ENCODE results near the gene CENPP.

The CENPP gene

DNA sequence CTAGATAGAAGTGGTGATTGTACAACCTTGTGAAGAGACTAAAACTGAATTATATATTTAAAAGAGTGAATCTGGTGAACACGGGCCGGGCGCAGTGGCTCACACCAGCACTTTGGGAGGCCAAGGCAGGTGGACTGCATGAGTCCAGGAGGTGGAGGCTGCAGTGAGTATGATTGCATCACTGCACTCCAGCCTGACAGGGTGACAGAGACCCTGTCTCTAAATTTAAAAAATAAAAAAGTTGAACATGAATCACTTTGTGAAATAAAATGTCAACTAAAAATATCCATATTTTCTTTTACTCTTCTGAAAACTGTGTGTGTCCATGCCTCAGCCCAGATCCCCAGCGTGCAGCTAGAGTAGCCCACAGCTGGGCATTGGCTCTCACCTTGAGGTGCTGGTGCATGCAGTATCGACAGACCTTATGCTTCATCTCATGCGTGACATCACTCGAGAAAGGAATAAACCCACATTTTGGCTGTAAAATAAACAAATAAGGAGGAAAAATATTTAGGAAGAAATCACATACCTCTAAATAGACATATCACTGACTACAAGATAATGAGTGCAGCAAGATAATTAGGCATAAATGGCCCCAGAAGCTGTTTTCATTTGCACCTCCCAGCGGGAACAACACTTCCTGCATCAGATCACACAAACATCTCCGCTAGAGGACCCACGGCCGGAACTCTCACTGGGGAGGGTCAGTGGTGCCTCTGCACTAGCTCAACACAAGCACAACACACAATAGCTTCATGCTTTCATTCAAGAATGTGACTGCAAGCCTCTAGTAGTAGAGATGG is 322.1 kb downstream of the CENPP start:
- peaks cover 44% of the 10 kb centered on the region for H3K36me3 Mint-ChIP-seq
- peaks cover 8% of the 10 kb centered on the region for H3K9me3 Mint-ChIP-seq
- H3K27me3 Mint-ChIP-seq: no peaks in the 10 kb centered on the region
- H3K27ac Mint-ChIP-seq: no peak overlapping the region
- no peaks in the 10 kb centered on the region for H3K4me1 Mint-ChIP-seq
- no peak overlapping the region for H3K4me3 Mint-ChIP-seq

DNA sequence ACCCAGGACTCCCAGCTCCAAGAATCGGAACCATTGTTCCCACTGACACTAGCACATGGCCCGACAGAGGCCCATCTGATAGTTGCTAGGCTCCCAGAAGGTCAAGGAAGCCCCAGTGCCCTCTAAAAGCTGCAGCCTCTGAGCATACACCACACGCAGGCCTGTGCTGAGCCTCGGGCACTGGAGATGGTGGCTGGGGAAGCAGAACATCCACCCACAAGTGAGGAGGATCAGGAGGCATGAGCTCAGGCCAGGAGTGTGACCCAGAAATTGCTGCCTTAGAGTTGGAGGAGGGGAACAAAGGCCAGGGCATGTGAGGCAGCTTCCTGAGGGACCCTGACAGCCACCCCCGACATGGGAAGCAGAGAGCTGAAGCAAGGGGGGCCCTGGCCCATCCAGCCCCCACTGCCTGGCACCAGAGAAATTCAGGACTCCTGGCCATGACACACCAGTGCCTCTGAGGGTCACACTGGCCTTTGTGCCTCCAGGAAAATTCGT is 322.8 kb downstream of the CENPP start:
- H3K27ac Mint-ChIP-seq: no peak overlapping the region
- no peaks in the 10 kb centered on the region for H3K27me3 Mint-ChIP-seq
- H3K4me3 Mint-ChIP-seq: no peak overlapping the region
- peaks cover 44% of the 10 kb centered on the region for H3K36me3 Mint-ChIP-seq
- H3K4me1 Mint-ChIP-seq: no peaks in the 10 kb centered on the region
- H3K9me3 Mint-ChIP-seq: peaks cover 8% of the 10 kb centered on the region

DNA sequence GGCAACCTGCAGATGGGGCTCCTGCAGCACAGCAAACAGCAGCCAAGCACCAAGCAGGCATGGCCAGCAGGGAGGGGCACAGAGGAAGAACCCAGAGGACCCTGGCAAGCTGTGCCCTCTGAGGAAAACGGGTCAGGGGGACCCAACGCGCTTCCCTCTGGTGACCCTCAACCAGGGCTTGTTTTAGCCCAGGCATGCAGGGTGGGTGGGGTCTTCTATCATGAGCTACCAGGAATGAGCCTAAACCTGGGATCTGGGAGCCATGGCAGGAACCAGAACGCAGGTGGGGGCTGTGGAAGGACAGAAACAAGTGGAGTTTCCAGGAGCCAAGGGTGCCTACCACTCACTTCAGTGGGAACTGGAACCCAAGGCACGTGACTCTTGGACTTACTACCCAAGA is 323.3 kb downstream of the CENPP start:
- no peak overlapping the region for H3K27ac Mint-ChIP-seq
- no peak overlapping the region for H3K4me3 Mint-ChIP-seq
- no peaks in the 10 kb centered on the region for H3K4me1 Mint-ChIP-seq
- peaks cover 8% of the 10 kb centered on the region for H3K9me3 Mint-ChIP-seq
- peaks cover 41% of the 10 kb centered on the region for H3K36me3 Mint-ChIP-seq
- H3K27me3 Mint-ChIP-seq: no peaks in the 10 kb centered on the region

DNA sequence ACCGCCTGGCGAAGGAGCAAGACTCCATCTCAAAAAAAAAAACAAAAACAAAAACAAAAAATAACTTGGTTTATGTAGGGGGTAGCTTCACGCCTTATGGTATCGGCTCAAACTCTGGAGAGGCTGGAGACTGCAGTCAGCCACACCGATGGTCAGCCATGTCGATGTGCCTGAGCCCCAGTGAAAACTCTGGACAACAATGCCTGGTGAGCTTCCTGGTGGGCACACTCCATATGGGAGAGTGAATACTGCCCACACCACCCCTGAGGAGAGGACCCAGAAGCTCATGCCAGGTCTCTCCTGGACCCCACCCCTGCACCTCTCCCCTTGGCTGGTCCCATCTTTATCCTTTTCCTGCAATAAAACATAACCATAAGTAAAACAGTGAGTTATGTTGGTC is 324.5 kb downstream of the CENPP start:
- H3K27ac Mint-ChIP-seq: no peak overlapping the region
- no peaks in the 10 kb centered on the region for H3K27me3 Mint-ChIP-seq
- H3K9me3 Mint-ChIP-seq: peaks cover 8% of the 10 kb centered on the region
- no peaks in the 10 kb centered on the region for H3K4me1 Mint-ChIP-seq
- H3K4me3 Mint-ChIP-seq: no peak overlapping the region
- H3K36me3 Mint-ChIP-seq: peaks cover 31% of the 10 kb centered on the region

DNA sequence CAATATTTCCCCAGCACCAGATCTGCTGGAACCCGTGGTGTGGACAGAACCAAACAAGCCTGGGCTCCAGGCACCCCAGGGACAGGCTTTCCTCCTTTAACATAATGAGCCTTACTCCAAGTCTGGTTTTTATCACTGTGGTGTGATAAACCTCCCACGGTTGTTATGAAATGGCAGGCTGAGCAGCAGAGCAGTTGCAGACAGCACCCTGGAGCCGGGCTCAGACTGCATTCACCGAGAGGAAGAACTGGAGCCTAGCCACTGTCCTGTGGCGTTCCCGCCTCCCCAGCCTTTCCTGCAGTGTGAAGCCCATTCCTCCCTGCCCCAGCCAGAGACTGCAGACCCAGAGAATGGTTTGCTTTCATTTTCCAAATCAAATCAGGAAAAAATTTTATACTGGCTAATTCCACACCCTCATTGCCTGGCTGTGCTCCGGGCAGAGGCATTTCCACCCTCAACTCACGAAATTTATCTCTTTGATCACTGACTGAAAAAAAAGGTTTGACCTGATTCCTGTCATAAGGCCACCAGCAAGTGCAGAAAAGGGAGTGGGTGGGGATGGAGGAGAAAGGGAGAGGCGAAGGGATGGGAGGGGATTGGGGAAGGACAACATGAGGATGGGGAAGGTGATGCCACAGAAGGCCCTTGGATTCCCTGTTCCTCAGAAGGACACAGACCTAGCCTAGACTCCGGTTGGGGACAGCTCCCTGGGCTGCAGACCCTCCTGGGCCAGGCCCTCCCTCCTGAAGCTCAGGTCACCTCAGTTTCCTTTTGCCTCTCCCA is 325.3 kb downstream of the CENPP start:
- H3K36me3 Mint-ChIP-seq: peaks cover 26% of the 10 kb centered on the region
- H3K4me1 Mint-ChIP-seq: no peaks in the 10 kb centered on the region
- peaks cover 3% of the 10 kb centered on the region for H3K9me3 Mint-ChIP-seq
- no peaks in the 10 kb centered on the region for H3K27me3 Mint-ChIP-seq
- no peak overlapping the region for H3K27ac Mint-ChIP-seq
- H3K4me3 Mint-ChIP-seq: no peak overlapping the region

DNA sequence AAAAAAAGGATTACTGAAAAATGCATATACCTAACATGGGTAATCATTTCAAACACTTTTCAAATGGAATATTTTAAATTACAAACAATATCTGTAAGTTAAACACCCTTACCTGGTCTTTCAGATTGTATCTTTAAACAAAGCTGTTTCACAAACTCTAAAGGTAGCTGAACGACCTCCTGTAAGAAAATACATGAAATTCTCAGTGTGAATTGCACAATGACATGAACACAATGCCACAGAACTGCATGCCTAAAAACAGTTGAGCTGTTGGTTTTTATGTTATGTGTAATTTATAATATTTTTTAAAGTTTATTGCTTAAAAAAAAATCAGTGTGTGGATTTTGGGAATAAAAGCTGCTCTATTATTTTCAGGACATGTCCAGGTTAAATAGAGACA is 326.7 kb downstream of the CENPP start:
- Mint-ChIP-seq H3K9me3 (no peaks in the 10 kb centered on the region), H3K27ac (no peak overlapping the region), H3K27me3 (no peaks in the 10 kb centered on the region), H3K4me1 (no peaks in the 10 kb centered on the region), H3K4me3 (no peak overlapping the region), H3K36me3 (peaks cover 15% of the 10 kb centered on the region)

DNA sequence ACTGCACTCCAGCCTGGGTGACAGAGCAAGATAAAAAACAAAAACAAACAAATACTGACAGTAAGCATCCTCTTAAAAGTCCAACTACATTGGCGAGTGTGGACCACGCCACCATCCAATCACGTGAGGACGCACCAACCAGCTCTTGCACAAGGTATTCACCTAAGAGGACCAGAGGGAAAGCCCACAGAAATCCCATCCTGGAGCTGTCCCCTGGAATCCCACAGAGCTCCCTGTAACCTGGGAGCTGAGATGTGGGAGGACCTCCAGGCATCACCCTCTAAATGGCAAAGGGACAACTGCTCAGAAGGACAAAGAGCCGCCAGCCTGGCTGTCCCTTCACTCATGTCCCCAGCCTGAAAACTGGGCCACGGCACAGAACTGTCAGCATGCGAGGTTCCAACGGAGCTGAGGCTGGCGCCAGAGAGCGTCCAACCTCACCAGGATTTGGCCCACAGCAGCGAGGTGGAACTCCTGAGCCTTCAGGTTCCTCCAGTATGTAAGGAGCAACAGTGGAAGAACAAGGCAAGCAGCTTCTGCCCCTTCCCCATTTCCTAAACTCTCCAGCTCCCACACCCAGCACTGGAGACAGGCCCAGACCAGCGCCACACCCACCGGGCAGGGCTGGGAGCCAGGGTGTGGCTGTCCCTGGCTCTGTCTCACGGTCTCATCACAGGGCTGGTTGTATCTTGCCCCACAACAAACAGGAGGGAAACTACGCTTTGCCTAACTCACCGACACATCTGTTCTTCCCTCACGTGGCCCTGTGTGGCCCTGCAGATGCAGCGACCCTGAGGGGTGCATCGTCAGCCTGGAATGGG is 328.9 kb downstream of the CENPP start:
- Mint-ChIP-seq H3K4me3 (no peak overlapping the region), H3K36me3 (peaks cover 7% of the 10 kb centered on the region)

DNA sequence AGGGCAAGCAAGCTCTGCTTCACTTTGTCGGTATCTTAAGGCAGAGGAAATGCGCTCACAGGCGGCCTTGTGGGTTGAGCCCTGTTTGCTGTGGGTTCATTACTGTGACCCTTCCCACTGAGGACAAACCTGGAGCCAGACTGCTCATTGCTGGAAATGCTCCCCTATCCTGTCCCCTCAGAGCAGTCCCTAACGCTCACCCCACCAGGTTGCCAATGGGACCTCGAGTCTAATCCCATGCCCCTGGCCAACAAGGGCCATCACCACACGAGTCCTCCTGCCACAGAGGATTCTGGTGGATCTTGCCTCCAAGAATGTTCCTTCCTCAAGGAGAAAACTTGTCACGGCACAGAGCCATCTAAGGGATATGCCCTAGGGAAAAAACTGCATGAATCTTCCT is 329.6 kb downstream of the CENPP start:
- H3K27ac Mint-ChIP-seq: no peak overlapping the region
- H3K27me3 Mint-ChIP-seq: no peaks in the 10 kb centered on the region
- no peak overlapping the region for H3K4me3 Mint-ChIP-seq
- H3K36me3 Mint-ChIP-seq: peaks cover 7% of the 10 kb centered on the region
- no peaks in the 10 kb centered on the region for H3K9me3 Mint-ChIP-seq
- peaks cover 6% of the 10 kb centered on the region for H3K4me1 Mint-ChIP-seq

More for the DNA sequence above, 328.9 kb downstream of the CENPP start:
- H3K9me3 Mint-ChIP-seq: no peaks in the 10 kb centered on the region
- no peaks in the 10 kb centered on the region for H3K27me3 Mint-ChIP-seq
- no peak overlapping the region for H3K27ac Mint-ChIP-seq
- H3K4me1 Mint-ChIP-seq: no peaks in the 10 kb centered on the region

DNA sequence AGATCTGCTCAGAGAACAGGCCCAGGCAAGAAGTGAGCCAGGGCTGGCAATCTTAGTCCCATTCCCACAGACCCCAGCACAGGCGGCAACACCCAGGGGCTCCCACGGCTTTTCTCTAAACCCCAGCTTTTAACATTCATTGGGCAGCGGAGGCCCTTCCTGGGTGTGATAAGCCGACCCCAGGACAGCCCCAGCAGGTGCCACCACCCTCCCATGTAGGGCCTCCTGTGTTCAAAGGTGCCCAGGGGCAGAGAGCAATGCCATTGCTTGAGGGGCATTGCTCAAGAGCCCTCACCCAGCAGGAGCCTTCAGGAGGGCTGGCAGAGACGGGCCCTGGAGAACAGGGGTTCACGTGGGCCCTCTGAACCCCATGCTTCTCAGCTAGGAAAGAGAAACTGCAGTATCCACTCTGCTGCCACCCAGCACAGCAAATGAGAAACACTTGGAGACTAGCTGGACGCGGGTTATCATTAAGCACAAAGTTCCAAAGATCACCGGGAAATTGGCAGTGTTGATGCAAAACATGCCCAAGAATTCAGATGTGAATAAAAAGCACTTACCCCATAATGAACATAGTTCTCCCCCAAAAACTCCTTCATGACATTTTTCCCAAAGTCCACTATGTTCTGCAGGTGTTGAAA is 330.3 kb downstream of the CENPP start:
- H3K4me1 Mint-ChIP-seq: peaks cover 6% of the 10 kb centered on the region
- no peak overlapping the region for H3K4me3 Mint-ChIP-seq
- no peak overlapping the region for H3K27ac Mint-ChIP-seq
- no peaks in the 10 kb centered on the region for H3K9me3 Mint-ChIP-seq
- peaks cover 4% of the 10 kb centered on the region for H3K36me3 Mint-ChIP-seq
- H3K27me3 Mint-ChIP-seq: no peaks in the 10 kb centered on the region

DNA sequence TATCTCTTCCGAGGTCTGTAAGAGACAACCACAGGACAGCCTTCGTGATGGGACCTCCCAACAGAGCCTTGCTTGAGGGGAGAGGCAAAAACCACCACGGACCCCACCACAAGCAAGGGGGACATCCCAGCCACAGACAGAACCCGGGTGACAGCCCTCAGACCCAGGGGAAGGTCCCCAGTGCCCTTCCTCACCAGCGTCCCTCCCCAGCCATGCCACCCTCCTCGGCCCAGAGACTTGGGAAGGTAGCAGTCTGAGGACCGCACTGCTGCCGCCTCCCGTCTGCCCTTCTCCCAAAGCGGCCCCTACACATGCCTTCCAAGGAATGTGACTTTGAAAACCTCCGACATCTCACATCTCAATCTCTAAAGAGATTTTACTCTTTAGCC is 330.8 kb downstream of the CENPP start:
- Mint-ChIP-seq H3K36me3 (peaks cover 3% of the 10 kb centered on the region), H3K9me3 (no peaks in the 10 kb centered on the region), H3K27ac (no peak overlapping the region), H3K4me3 (no peak overlapping the region), H3K4me1 (peaks cover 8% of the 10 kb centered on the region), H3K27me3 (no peaks in the 10 kb centered on the region)

DNA sequence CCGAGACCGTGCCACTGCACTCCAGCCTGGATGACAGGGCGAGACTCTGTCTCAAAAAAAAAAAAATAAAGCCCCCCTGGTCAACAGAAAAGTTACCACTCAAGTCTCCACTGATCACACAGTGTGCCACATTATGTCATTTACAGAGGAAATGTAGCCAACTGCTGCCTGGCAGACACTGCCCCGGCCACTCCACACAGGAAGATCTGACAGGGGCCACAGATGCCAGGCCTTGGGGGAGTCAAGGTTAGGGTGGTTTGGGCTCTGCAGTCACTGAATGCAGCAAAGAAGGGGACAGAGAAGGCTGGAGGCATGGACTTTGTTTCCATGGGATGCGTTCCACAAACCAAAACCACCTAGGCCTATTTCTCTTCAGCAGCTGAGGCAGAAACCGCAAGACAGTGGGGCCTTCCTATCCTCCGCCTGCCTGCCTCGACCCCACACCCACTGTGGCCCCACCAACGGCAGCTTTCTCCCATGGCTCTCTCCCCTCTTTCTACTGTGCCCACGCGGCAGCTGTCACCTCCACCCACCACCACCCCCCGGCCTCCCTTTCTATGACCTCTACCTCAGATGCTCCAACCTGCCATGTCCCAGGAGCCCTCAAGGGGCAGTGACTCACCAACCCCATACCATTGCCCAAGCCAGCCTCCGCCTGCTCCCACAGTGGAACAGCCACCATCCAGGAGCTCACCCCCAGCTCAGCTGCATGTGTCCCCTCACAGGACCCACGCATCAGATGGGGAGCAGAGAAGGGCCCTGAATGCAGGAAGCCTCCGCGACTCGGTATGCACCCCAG is 331.7 kb downstream of the CENPP start:
- Mint-ChIP-seq H3K4me3 (no peak overlapping the region), H3K36me3 (peaks cover 5% of the 10 kb centered on the region), H3K27me3 (no peaks in the 10 kb centered on the region), H3K27ac (no peak overlapping the region), H3K4me1 (peaks cover 12% of the 10 kb centered on the region), H3K9me3 (no peaks in the 10 kb centered on the region)

DNA sequence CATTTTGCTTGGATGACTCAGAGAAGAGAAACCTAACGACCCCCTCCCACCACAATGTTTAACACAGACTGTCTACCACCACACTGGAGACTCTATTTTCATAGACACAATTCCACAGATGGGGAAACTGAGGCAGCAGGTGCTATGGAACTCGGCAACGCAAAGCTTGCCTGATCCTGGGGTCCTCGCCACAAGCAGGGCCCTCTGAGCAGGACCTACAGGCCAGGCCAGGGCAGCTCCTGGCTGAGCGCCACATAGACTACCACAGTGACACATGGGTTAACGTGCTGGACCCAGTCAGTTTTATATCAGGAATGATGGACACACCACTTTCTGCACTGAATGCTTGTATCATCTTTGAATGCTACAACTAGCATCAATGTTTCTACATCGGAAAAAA is 332.4 kb downstream of the CENPP start:
- Mint-ChIP-seq H3K36me3 (peaks cover 5% of the 10 kb centered on the region), H3K27ac (no peak overlapping the region)

DNA sequence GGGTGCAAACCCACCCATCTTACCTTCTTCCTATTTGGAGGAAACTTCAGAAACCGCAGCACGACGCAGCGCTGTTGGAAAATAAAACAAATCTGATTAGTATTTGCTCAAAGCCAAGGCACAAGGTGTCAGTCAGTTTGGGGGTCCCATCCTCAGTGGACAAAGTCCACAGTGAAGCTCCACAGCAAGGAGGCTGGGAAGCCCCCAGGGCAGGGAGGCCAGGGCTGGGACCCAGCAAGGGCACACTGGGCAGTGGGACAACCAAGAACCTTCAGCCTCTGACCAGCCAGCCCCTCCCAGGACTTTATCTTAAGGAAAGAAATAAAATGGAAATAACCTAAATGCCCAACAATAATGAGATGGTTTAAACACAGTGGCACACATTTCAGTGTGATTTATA is 332.9 kb downstream of the CENPP start:
- Mint-ChIP-seq H3K27ac (no peak overlapping the region), H3K36me3 (peaks cover 5% of the 10 kb centered on the region), H3K4me3 (no peak overlapping the region), H3K27me3 (no peaks in the 10 kb centered on the region), H3K4me1 (peaks cover 18% of the 10 kb centered on the region), H3K9me3 (no peaks in the 10 kb centered on the region)

More for the DNA sequence above, 332.4 kb downstream of the CENPP start:
- peaks cover 14% of the 10 kb centered on the region for H3K4me1 Mint-ChIP-seq
- no peak overlapping the region for H3K4me3 Mint-ChIP-seq
- H3K9me3 Mint-ChIP-seq: no peaks in the 10 kb centered on the region
- H3K27me3 Mint-ChIP-seq: no peaks in the 10 kb centered on the region

DNA sequence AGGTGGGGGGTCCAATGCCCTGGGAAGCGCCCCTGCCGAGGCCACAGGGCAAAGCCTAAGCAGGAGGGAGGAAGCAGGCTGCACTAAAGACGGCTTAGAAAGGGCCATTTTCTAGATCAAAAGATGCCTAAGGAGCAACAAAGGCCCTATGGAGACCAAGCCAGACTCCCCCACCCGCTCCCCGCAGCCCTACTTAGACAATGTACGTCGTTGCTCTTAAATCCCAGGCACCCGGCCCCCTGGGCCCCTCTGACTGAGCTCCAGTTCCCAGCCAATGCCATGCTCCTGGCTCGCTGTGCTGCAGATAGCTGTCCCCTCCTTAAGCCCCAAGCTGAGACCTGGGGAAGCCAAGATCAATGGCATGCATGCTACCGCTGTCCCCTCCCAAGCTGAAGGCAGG is 333.8 kb downstream of the CENPP start:
- no peaks in the 10 kb centered on the region for H3K9me3 Mint-ChIP-seq

More for the DNA sequence above, 333.8 kb downstream of the CENPP start:
- Mint-ChIP-seq H3K27me3 (no peaks in the 10 kb centered on the region), H3K36me3 (peaks cover 5% of the 10 kb centered on the region), H3K4me1 (peaks cover 28% of the 10 kb centered on the region), H3K27ac (peak overlapping the region; percentile 17), H3K4me3 (no peak overlapping the region)

Measured in activated naive CD4-positive, alpha-beta T cell treated with anti-CD3 and anti-CD28 coated beads, Interleukin-2, amount 50 U/mL, for 24 hours (primary cell).